ENCODE measurements around the gene MARF1. TPM values are rescaled to one million over a fixed set of nuclear protein-coding genes. Genes with fewer than 3 reads are reported as not detected.

The MARF1 gene
- total RNA-seq, 1 donor from 2014 or later, result 13.4 TPM

DNA sequence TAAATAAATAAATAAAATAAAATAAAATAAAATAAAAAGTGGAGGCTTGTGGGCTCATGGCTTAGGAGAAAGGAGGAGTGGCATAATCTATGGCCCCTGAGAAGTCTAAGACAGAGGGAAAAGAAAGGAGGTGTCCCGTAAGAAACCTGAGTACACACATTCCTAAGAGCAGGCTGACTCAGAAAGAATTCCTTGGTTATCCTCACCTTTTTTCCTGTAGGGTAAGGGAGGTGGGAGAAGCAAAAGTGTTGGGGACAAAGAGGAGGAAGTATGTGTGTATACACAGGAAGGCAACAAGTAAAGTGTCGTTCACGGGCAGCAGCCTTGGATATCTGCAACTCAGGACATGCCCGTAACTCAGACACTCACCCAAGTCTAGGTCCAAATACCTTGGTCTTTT lies 29.3 kb downstream of the MARF1 start:
- Histone ChIP-seq H2AFZ (replicated peaks) (no peak overlapping the region), H3K4me3 (no peak overlapping the region), H3K36me3 (no peaks in the 10 kb centered on the region), H3K9me3 (ENCODE audit: low read depth) (no peaks in the 10 kb centered on the region), H4K20me1 (ENCODE audit: low read depth) (no peaks in the 10 kb centered on the region), H3K4me1 (no peaks in the 10 kb centered on the region), H3K27ac (no peak overlapping the region), H3K79me2 (ENCODE audit: low read depth) (no peaks in the 10 kb centered on the region), H3K27me3 (no peaks in the 10 kb centered on the region), H3F3A (ENCODE audit: low read depth) (no peaks in the 10 kb centered on the region), H3K4me2 (no peak overlapping the region), H3K9ac (no peak overlapping the region)
- Mint-ChIP-seq H3K36me3 (peaks cover 39% of the 10 kb centered on the region), H3K4me1 (no peaks in the 10 kb centered on the region), H3K9me3 (no peaks in the 10 kb centered on the region), H3K27ac (no peak overlapping the region), H3K27me3 (ENCODE audit: insufficient read depth, low read depth) (peaks cover 2% of the 10 kb centered on the region), H3K4me3 (no peak overlapping the region)
- no peak for DNase-seq (ENCODE audit: low spot score)
- TF ChIP-seq, protein P1, sequence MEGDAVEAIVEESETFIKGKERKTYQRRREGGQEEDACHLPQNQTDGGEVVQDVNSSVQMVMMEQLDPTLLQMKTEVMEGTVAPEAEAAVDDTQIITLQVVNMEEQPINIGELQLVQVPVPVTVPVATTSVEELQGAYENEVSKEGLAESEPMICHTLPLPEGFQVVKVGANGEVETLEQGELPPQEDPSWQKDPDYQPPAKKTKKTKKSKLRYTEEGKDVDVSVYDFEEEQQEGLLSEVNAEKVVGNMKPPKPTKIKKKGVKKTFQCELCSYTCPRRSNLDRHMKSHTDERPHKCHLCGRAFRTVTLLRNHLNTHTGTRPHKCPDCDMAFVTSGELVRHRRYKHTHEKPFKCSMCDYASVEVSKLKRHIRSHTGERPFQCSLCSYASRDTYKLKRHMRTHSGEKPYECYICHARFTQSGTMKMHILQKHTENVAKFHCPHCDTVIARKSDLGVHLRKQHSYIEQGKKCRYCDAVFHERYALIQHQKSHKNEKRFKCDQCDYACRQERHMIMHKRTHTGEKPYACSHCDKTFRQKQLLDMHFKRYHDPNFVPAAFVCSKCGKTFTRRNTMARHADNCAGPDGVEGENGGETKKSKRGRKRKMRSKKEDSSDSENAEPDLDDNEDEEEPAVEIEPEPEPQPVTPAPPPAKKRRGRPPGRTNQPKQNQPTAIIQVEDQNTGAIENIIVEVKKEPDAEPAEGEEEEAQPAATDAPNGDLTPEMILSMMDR (IDR thresholded peaks at IDR 0.05), result no peak
- TF ChIP-seq EZH2 (IDR thresholded peaks at IDR 0.05), result no peak
- no peak for TF ChIP-seq EZH2phosphoT487 (IDR thresholded peaks at IDR 0.05)

DNA sequence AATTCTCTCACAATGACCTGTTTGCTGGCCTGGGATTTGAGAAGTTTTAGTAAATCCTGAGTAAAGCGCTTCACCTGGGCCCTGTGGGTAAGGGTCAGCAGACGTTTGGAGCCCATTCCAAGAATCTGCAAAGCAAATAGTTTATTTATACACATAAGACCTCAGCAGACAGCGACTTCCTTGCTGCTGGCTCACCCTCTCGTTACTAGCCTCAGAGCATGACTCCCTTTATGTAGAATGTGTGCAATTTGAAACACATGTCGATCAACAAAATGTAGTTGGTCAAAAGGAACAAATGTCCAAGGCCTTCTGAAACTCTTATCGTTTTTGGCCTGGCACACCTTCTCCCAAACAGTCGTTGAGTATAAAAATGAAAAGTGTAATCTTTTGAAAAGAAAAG lies 31.3 kb downstream of the MARF1 start:
- Mint-ChIP-seq H3K27ac (no peak overlapping the region), H3K9me3 (no peaks in the 10 kb centered on the region), H3K4me3 (no peak overlapping the region), H3K27me3 (ENCODE audit: insufficient read depth, low read depth) (no peaks in the 10 kb centered on the region), H3K4me1 (no peaks in the 10 kb centered on the region), H3K36me3 (peaks cover 34% of the 10 kb centered on the region)
- no peak for DNase-seq (ENCODE audit: low spot score)
- H3K36me3 ChIP-seq, result no peaks in the 10 kb centered on the region
- no peak overlapping the region for H2AFZ ChIP-seq (replicated peaks)
- TF ChIP-seq, protein P1 (IDR thresholded peaks at IDR 0.05), result no peak
- TF ChIP-seq EZH2 (IDR thresholded peaks at IDR 0.05), result no peak
- no peak for TF ChIP-seq EZH2phosphoT487 (IDR thresholded peaks at IDR 0.05)
- H3K9ac ChIP-seq, result no peak overlapping the region
- no peaks in the 10 kb centered on the region for H3K9me3 ChIP-seq (ENCODE audit: low read depth)
- H3F3A ChIP-seq (ENCODE audit: low read depth), result no peaks in the 10 kb centered on the region
- no peak overlapping the region for H3K4me3 ChIP-seq
- no peaks in the 10 kb centered on the region for H3K27me3 ChIP-seq
- H3K79me2 ChIP-seq (ENCODE audit: low read depth), result no peaks in the 10 kb centered on the region
- no peak overlapping the region for H3K4me2 ChIP-seq
- no peaks in the 10 kb centered on the region for H4K20me1 ChIP-seq (ENCODE audit: low read depth)
- no peaks in the 10 kb centered on the region for H3K4me1 ChIP-seq
- no peak overlapping the region for H3K27ac ChIP-seq

- Mint-ChIP-seq H3K9me3 (no peaks in the 10 kb centered on the region), H3K36me3 (peaks cover 40% of the 10 kb centered on the region), H3K4me3 (no peak overlapping the region), H3K27ac (no peak overlapping the region), H3K27me3 (ENCODE audit: insufficient read depth, low read depth) (peaks cover 6% of the 10 kb centered on the region), H3K4me1 (no peaks in the 10 kb centered on the region)
- H3K9ac ChIP-seq, result no peak overlapping the region
- H3K9me3 ChIP-seq (ENCODE audit: low read depth), result no peaks in the 10 kb centered on the region
- H3K4me3 ChIP-seq, result no peak overlapping the region
- H3K79me2 ChIP-seq (ENCODE audit: low read depth), result no peaks in the 10 kb centered on the region
- no peaks in the 10 kb centered on the region for H3K27me3 ChIP-seq
- no peak for DNase-seq (ENCODE audit: low spot score)
- no peaks in the 10 kb centered on the region for H3F3A ChIP-seq (ENCODE audit: low read depth)
- H3K4me1 ChIP-seq, result no peaks in the 10 kb centered on the region
- no peaks in the 10 kb centered on the region for H4K20me1 ChIP-seq (ENCODE audit: low read depth)
- no peak overlapping the region for H2AFZ ChIP-seq (replicated peaks)
- no peaks in the 10 kb centered on the region for H3K36me3 ChIP-seq
- no peak overlapping the region for H3K4me2 ChIP-seq
- TF ChIP-seq, protein P1 (IDR thresholded peaks at IDR 0.05), result no peak
- TF ChIP-seq EZH2phosphoT487 (IDR thresholded peaks at IDR 0.05) (no peak), EZH2 (IDR thresholded peaks at IDR 0.05) (no peak)
- H3K27ac ChIP-seq, result no peak overlapping the region
Measured at GRCh38 chr16:15610369-15610871, 32.5 kb downstream of the MARF1 start.

Data from neural progenitor cell (in vitro differentiated cells).